Liver (tissue), 3 donors: Measurements from ENCODE around the gene LRRC46.

Source experiments
- ATF3 ChIP-seq: IDR thresholded peaks from 2 replicates; pipeline ENCODE4 v1.6.1; 2016; ENCODE audit warnings: antibody characterized with exemption
- CTCF ChIP-seq: fragments of 150-350 bp; IDR thresholded peaks from 2 replicates; pipeline ENCODE4 v1.5.1; 2017; ENCODE audit warnings: improper control_type of control experiment, low read depth, low read length; ENCODE audit not compliant: missing input control
- EGR1 ChIP-seq, 2 donors: IDR thresholded peaks; 2 replicates each; pipeline ENCODE4 v1.6.1; 2016 to 2018; ENCODE audit warnings: antibody characterized with exemption in 2 of 2, low read depth in 2 of 2
- GABPA ChIP-seq, 2 donors: IDR thresholded peaks in 1 of 2; conservative IDR thresholded peaks in 1 of 2; 2 replicates each; pipeline ENCODE4 v1.6.1; 2016; ENCODE audit warnings: antibody characterized with exemption in 2 of 2, mild to moderate bottlenecking in 1 of 2, moderate library complexity in 1 of 2
- JUND ChIP-seq, 2 donors: IDR thresholded peaks; 2 replicates each; pipeline ENCODE4 v1.6.1; 2016; ENCODE audit warnings: antibody characterized with exemption in 2 of 2
- MAX ChIP-seq: IDR thresholded peaks from 2 replicates; pipeline ENCODE4 v1.6.1; 2016; ENCODE audit warnings: antibody characterized with exemption
- NR2F2 ChIP-seq: IDR thresholded peaks from 2 replicates; pipeline ENCODE4 v1.6.1; 2016; ENCODE audit warnings: antibody characterized with exemption
- RAD21 ChIP-seq, 2 donors: IDR thresholded peaks; 2 replicates each; pipeline ENCODE4 v1.6.1; 2016; ENCODE audit warnings: antibody characterized with exemption in 2 of 2, mild to moderate bottlenecking in 2 of 2
- REST ChIP-seq: IDR thresholded peaks from 2 replicates; pipeline ENCODE4 v1.6.1; 2016; ENCODE audit warnings: antibody characterized with exemption, mild to moderate bottlenecking
- RXRA ChIP-seq, 2 donors: IDR thresholded peaks; 2 replicates each; pipeline ENCODE4 v1.6.1; 2017 to 2018; ENCODE audit warnings: antibody characterized with exemption in 2 of 2, mild to moderate bottlenecking in 1 of 2
- SP1 ChIP-seq: IDR thresholded peaks from 2 replicates; pipeline ENCODE4 v1.6.1; 2018; ENCODE audit warnings: antibody characterized with exemption, mild to moderate bottlenecking
- TAF1 ChIP-seq: conservative IDR thresholded peaks from 2 replicates; pipeline ENCODE4 v1.6.1; 2016; ENCODE audit warnings: antibody characterized with exemption, mild to moderate bottlenecking
- YY1 ChIP-seq: IDR thresholded peaks from 2 replicates; pipeline ENCODE4 v1.6.1; 2016; ENCODE audit warnings: antibody characterized with exemption, mild to moderate bottlenecking
- donor health status: healthy.
- donor health status: healthy.

DNA sequence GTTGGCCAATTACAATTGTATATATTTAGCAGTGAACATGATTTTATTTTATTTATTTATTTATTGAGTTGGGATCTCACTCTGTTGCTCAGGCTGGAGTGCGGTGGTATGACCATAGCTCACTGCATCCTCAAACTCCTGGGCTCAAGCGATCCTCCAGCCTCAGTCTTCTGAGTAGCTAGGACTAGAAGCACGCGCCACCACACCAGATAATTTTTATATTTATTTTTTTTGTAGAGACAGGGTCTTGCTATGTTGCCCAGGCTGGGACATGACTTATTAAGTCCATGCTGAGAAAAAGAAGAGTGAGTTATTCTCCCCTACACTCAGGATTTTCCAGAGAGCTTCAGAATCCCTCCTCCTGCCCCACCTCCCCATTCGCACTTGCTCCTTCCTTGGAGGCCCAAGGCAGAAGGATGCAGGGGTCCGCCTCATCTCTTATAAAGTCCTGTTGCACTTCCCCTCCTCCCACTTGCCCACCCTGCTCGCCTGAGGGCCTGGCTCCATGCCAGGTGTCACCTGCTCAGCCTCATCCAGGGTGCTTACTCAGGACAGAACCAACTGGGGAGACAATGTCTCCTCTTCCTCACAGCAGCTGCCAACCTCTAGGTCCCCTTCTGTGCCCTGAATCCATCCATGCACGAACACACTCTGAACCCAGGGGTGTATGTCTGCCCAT lies 48.4 kb downstream of the LRRC46 start:
- no peak for TF ChIP-seq SP1
- TF ChIP-seq CTCF: no peak
- TF ChIP-seq YY1: no peak
- no peak for TF ChIP-seq RAD21 (IDR thresholded peaks at IDR 0.05)
- TF ChIP-seq REST: no peak
- TF ChIP-seq JUND (IDR thresholded peaks at IDR 0.05): no peak
- no peak for TF ChIP-seq ATF3
- no peak for TF ChIP-seq MAX
- TF ChIP-seq EGR1 (IDR thresholded peaks at IDR 0.05; ENCODE audit: low read depth in 2 of 2): no peak
- no peak for TF ChIP-seq NR2F2
- no peak for TF ChIP-seq TAF1
- no peak for TF ChIP-seq GABPA (IDR thresholded peaks at IDR 0.05 in 1 of 2, conservative IDR thresholded peaks at IDR 0.05 in 1 of 2)
- no peak for TF ChIP-seq RXRA (IDR thresholded peaks at IDR 0.05)
